Fibroblast of lung (primary cell): ENCODE measurements around the gene WASHC2A.
"Not testable (repeated sequence)": the region's sequence is repeated elsewhere in the genome, so short reads cannot be mapped to it uniquely, and the experiment has no call there.

ENCODE experiments used
- CTCF ChIP-seq, 2 donors: IDR thresholded peaks in 1 of 2; conservative IDR thresholded peaks in 1 of 2; 1 replicate in 1 of 2; 2 replicates in 1 of 2; pipeline ENCODE4 v1.5.1; 2011 to 2012; ENCODE audit warnings: low read length in 2 of 2, control low read depth in 1 of 2, inconsistent platforms in 1 of 2, low read depth in 1 of 2, mild to moderate bottlenecking in 1 of 2
- EZH2 ChIP-seq: IDR thresholded peaks from 2 replicates; pipeline ENCODE4 v1.5.1; 2012; ENCODE audit warnings: low read length, control low read depth, mild to moderate bottlenecking; ENCODE audit errors: missing control alignments

GRCh38 chr10:50059946-50060345 lies 7.8 kb upstream of the WASHC2A start:
- TF ChIP-seq CTCF (conservative IDR thresholded peaks at IDR 0.05 in 1 of 2, IDR thresholded peaks at IDR 0.05 in 1 of 2; ENCODE audit: low read depth in 1 of 2, low read length in 2 of 2); EZH2: not testable (repeated sequence)
